ENCODE measurements around the gene CNOT6L. TPM values are rescaled to one million over a fixed set of nuclear protein-coding genes. Genes with fewer than 3 reads are reported as not detected.

Gene CNOT6L
- total and polyA plus RNA-seq, 2 of the 13 experiments (the other 11 are each of a cell fraction or from before 2014, with no cell fraction given): 7.9 to 13.5 TPM

DNA sequence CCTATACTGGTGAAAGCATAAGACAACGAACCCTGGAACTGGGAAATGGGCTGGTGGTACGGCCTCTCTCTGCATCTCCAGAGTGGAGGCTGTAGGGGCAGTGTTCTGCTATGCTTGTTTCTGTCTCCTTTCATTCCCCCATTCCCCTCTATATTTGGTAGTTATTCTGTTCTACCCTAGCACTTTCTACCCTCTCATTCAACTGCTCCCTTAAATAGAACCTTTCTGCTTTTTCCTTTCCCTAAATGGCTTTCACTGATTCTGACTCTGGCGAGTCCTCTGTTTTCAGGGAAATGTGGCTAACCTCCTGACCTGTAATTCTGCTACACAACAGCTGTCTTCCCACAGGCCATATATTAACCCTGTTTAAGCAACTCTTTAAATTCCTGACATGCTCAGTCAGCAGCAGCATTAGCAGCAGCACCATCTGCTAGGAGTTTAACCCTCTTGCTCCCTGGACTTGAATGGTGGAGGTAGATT is 119.4 kb downstream of the CNOT6L start (continued):
- TF ChIP-seq, protein P1, sequence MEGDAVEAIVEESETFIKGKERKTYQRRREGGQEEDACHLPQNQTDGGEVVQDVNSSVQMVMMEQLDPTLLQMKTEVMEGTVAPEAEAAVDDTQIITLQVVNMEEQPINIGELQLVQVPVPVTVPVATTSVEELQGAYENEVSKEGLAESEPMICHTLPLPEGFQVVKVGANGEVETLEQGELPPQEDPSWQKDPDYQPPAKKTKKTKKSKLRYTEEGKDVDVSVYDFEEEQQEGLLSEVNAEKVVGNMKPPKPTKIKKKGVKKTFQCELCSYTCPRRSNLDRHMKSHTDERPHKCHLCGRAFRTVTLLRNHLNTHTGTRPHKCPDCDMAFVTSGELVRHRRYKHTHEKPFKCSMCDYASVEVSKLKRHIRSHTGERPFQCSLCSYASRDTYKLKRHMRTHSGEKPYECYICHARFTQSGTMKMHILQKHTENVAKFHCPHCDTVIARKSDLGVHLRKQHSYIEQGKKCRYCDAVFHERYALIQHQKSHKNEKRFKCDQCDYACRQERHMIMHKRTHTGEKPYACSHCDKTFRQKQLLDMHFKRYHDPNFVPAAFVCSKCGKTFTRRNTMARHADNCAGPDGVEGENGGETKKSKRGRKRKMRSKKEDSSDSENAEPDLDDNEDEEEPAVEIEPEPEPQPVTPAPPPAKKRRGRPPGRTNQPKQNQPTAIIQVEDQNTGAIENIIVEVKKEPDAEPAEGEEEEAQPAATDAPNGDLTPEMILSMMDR (CRISPR knock-in tag; IDR thresholded peaks at IDR 0.05): peak; percentile 33
- TF ChIP-seq MLXIP (CRISPR knock-in tag; IDR thresholded peaks at IDR 0.05; ENCODE audit: borderline replicate concordance) (no peak), NFRKB (IDR thresholded peaks at IDR 0.05) (no peak), ZNF280D (CRISPR knock-in tag; IDR thresholded peaks at IDR 0.05) (no peak), ZSCAN30 (CRISPR knock-in tag; IDR thresholded peaks at IDR 0.05) (no peak), ZNF256 (CRISPR knock-in tag; conservative IDR thresholded peaks at IDR 0.05) (no peak), ZNF205 (CRISPR knock-in tag; IDR thresholded peaks at IDR 0.05) (no peak), CAMTA2 (CRISPR knock-in tag; IDR thresholded peaks at IDR 0.05; ENCODE audit: borderline replicate concordance) (no peak), MBNL3 (CRISPR knock-in tag; conservative IDR thresholded peaks at IDR 0.05) (no peak), ZC3H4 (CRISPR knock-in tag; IDR thresholded peaks at IDR 0.05; ENCODE audit: borderline replicate concordance) (no peak), FOSL2 (CRISPR knock-in tag; IDR thresholded peaks at IDR 0.05) (0 out of 2 replicates have a peak, but pooled peaks have one; percentile 26), ATM (IDR thresholded peaks at IDR 0.05; ENCODE audit: borderline replicate concordance) (no peak), ZNF879 (CRISPR knock-in tag; IDR thresholded peaks at IDR 0.05) (no peak)
- TF ChIP-seq, protein P2, sequence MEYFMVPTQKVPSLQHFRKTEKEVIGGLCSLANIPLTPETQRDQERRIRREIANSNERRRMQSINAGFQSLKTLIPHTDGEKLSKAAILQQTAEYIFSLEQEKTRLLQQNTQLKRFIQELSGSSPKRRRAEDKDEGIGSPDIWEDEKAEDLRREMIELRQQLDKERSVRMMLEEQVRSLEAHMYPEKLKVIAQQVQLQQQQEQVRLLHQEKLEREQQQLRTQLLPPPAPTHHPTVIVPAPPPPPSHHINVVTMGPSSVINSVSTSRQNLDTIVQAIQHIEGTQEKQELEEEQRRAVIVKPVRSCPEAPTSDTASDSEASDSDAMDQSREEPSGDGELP (IDR thresholded peaks at IDR 0.05; ENCODE audit: borderline replicate concordance, low read depth): peak; percentile 83
- TF ChIP-seq, protein P3, sequence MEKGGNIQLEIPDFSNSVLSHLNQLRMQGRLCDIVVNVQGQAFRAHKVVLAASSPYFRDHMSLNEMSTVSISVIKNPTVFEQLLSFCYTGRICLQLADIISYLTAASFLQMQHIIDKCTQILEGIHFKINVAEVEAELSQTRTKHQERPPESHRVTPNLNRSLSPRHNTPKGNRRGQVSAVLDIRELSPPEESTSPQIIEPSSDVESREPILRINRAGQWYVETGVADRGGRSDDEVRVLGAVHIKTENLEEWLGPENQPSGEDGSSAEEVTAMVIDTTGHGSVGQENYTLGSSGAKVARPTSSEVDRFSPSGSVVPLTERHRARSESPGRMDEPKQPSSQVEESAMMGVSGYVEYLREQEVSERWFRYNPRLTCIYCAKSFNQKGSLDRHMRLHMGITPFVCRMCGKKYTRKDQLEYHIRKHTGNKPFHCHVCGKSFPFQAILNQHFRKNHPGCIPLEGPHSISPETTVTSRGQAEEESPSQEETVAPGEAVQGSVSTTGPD (CRISPR knock-in tag; IDR thresholded peaks at IDR 0.05): no peak
- TF ChIP-seq, protein P4, sequence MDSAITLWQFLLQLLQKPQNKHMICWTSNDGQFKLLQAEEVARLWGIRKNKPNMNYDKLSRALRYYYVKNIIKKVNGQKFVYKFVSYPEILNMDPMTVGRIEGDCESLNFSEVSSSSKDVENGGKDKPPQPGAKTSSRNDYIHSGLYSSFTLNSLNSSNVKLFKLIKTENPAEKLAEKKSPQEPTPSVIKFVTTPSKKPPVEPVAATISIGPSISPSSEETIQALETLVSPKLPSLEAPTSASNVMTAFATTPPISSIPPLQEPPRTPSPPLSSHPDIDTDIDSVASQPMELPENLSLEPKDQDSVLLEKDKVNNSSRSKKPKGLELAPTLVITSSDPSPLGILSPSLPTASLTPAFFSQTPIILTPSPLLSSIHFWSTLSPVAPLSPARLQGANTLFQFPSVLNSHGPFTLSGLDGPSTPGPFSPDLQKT (CRISPR knock-in tag; IDR thresholded peaks at IDR 0.05; ENCODE audit: borderline replicate concordance): no peak
- TF ChIP-seq, protein P5, sequence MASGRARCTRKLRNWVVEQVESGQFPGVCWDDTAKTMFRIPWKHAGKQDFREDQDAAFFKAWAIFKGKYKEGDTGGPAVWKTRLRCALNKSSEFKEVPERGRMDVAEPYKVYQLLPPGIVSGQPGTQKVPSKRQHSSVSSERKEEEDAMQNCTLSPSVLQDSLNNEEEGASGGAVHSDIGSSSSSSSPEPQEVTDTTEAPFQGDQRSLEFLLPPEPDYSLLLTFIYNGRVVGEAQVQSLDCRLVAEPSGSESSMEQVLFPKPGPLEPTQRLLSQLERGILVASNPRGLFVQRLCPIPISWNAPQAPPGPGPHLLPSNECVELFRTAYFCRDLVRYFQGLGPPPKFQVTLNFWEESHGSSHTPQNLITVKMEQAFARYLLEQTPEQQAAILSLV (CRISPR knock-in tag; IDR thresholded peaks at IDR 0.05; ENCODE audit: borderline replicate concordance): no peak
